GM06990 (cell line): ENCODE measurements around the gene CLDN20.
"Not testable (repeated sequence)": the region's sequence is repeated elsewhere in the genome, so short reads cannot be mapped to it uniquely, and the experiment has no call there.

Source experiments
- DNase-seq: peaks from one replicate; pipeline ENCODE4 v3.0.0-alpha.2; 2011; ENCODE audit not compliant: insufficient read length; ENCODE audit errors: extremely low read depth
- H3K27me3 ChIP-seq: replicated peaks from 2 replicates; pipeline ENCODE4 v1.6.0; 2011; ENCODE audit warnings: low read length; ENCODE audit not compliant: control insufficient read depth, insufficient read depth
- H3K36me3 ChIP-seq: 2 replicates; pipeline ENCODE4 v1.5.1; 2011; ENCODE audit warnings: low read length; ENCODE audit not compliant: control insufficient read depth, insufficient read depth
- H3K4me3 ChIP-seq: replicated peaks from 2 replicates; pipeline ENCODE4 v1.5.1; 2011; ENCODE audit warnings: low read depth, mild to moderate bottlenecking, control low read depth, low read length
- CTCF ChIP-seq: IDR thresholded peaks from 2 replicates; pipeline ENCODE4 v1.5.1; 2011; ENCODE audit warnings: low read length, control low read depth, mild to moderate bottlenecking, inconsistent platforms; ENCODE audit not compliant: insufficient read depth, poor library complexity, severe bottlenecking

Gene CLDN20

GRCh38 chr6:155310596-155310995 is 46.8 kb downstream of the CLDN20 start:
- no peak for TF ChIP-seq CTCF
- Histone ChIP-seq H3K27me3 (no peaks in the 10 kb centered on the region), H3K4me3 (no peak overlapping the region), H3K36me3 (peaks cover 1% of the 10 kb centered on the region)
- DNase-seq: no peak

- peaks cover 1% of the 10 kb centered on the region for H3K36me3 ChIP-seq
Measured at GRCh38 chr6:155311086-155311485, 47.3 kb downstream of the CLDN20 start.

GRCh38 chr6:155311583-155311982 is 47.8 kb downstream of the CLDN20 start:
- Histone ChIP-seq H3K27me3 (no peaks in the 10 kb centered on the region), H3K4me3 (no peak overlapping the region), H3K36me3 (peaks cover 1% of the 10 kb centered on the region)
- DNase-seq: no peak
- TF ChIP-seq CTCF: no peak

More at GRCh38 chr6:155311086-155311485, 47.3 kb downstream of the CLDN20 start:
- DNase-seq: no peak
- no peak overlapping the region for H3K4me3 ChIP-seq
- no peaks in the 10 kb centered on the region for H3K27me3 ChIP-seq
- no peak for TF ChIP-seq CTCF

GRCh38 chr6:155312950-155313349 is 49.1 kb downstream of the CLDN20 start:
- H3K4me3 ChIP-seq: peak overlapping the region; percentile 100
- DNase-seq, H3K36me3 ChIP-seq, H3K27me3 ChIP-seq: not testable (repeated sequence)

GRCh38 chr6:155313602-155314091 is 49.8 kb downstream of the CLDN20 start:
- no peak for TF ChIP-seq CTCF
- Histone ChIP-seq H3K4me3 (peak overlapping the region; percentile 100), H3K36me3 (no peaks in the 10 kb centered on the region; the same call in 1 of the 2 replicates), H3K27me3 (no peaks in the 10 kb centered on the region)
- no peak for DNase-seq

GRCh38 chr6:155314092-155314772 is 50.4 kb downstream of the CLDN20 start, which contains the start of gene TFB1M:
TFB1M (minus strand) TSS chr6:155314484; CDS start chr6:155314428, 56 bp downstream.
- DNase-seq: peak; percentile 99
- Histone ChIP-seq H3K27me3 (no peaks in the 10 kb centered on the region), H3K4me3 (peak within 1 kb of the TSS; percentile 100), H3K36me3 (no peaks in the 10 kb centered on the region; the same call in 1 of the 2 replicates)
- no peak for TF ChIP-seq CTCF
